ENCODE results near the gene PHF14. TPM values are rescaled to one million over a fixed set of nuclear protein-coding genes. Genes with fewer than 3 reads are reported as not detected.
A peak's percentile ranks its signal among the peaks of the same experiment; 100 is the strongest.

PHF14 gene
- total RNA-seq, 1 donor from 2014 or later = 50.4 TPM

- no peaks in the 10 kb centered on the region for H3K9me3 Mint-ChIP-seq (ENCODE audit: unreplicated experiment)
- H3K36me3 Mint-ChIP-seq (ENCODE audit: low read depth, unreplicated experiment) = peaks cover 9% of the 10 kb centered on the region
- no peak for DNase-seq (ENCODE audit: low spot score)
- H3K4me3 Mint-ChIP-seq (ENCODE audit: unreplicated experiment) = no peak overlapping the region
- no peak for TF ChIP-seq CTCF (IDR thresholded peaks at IDR 0.05; ENCODE audit: unreplicated experiment)
- no peaks in the 10 kb centered on the region for H3K4me1 Mint-ChIP-seq (ENCODE audit: unreplicated experiment)
- H3K27ac Mint-ChIP-seq (ENCODE audit: unreplicated experiment) = no peak overlapping the region
- H3K27me3 Mint-ChIP-seq (ENCODE audit: unreplicated experiment) = peaks cover 1% of the 10 kb centered on the region
Measured at GRCh38 chr7:11026452-11027359, 53.0 kb downstream of the PHF14 start.

DNA sequence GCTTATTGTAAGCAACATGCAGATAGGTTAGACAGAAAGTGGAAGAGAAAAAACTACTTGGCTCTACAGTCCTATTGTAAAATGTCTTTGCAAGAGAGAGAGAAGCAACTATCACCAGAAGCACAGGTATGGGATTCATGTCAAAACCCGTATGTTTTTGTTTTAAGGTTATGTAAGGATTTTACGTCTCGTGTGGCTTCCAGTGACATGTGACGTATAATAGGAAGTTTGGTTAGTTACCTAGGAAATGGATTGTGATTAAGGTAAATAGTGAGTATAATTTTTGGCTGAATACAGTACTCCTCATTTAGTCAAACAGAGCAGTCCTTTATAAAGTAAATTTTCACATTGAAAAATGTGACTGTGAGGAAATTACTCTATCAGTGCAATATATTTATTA is 62.0 kb downstream of the PHF14 start:
- no peaks in the 10 kb centered on the region for H3K9me3 Mint-ChIP-seq (ENCODE audit: unreplicated experiment)
- no peak for TF ChIP-seq CTCF (IDR thresholded peaks at IDR 0.05; ENCODE audit: unreplicated experiment)
- no peaks in the 10 kb centered on the region for H3K36me3 Mint-ChIP-seq (ENCODE audit: low read depth, unreplicated experiment)
- H3K27ac Mint-ChIP-seq (ENCODE audit: unreplicated experiment) = peak overlapping the region; percentile 53
- H3K4me3 Mint-ChIP-seq (ENCODE audit: unreplicated experiment) = no peak overlapping the region
- no peaks in the 10 kb centered on the region for H3K4me1 Mint-ChIP-seq (ENCODE audit: unreplicated experiment)
- no peak for DNase-seq (ENCODE audit: low spot score)
- no peaks in the 10 kb centered on the region for H3K27me3 Mint-ChIP-seq (ENCODE audit: unreplicated experiment)

DNA sequence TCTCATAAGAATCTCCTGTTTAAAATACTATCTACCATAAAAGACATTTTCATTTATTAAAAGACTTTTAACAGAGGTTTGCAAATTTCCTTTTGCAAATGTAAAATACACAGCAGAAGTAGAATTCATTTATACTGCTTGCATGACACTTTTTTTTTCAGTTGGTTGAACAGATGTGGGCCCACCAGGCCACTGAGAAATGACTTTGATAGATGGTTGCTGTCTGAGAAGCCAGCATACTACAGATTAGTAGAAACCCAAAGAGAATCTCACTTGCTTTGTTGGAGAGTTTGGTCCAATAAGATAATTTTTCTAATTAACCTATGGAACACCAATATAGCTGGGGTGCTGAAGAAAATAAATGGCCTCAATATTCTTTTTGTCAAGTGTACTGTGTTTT is 66.3 kb downstream of the PHF14 start:
- Mint-ChIP-seq H3K4me3 (ENCODE audit: unreplicated experiment) (no peak overlapping the region), H3K9me3 (ENCODE audit: unreplicated experiment) (no peaks in the 10 kb centered on the region), H3K36me3 (ENCODE audit: low read depth, unreplicated experiment) (no peaks in the 10 kb centered on the region), H3K27ac (ENCODE audit: unreplicated experiment) (no peak overlapping the region), H3K4me1 (ENCODE audit: unreplicated experiment) (peaks cover 5% of the 10 kb centered on the region), H3K27me3 (ENCODE audit: unreplicated experiment) (no peaks in the 10 kb centered on the region)
- TF ChIP-seq CTCF (IDR thresholded peaks at IDR 0.05; ENCODE audit: unreplicated experiment) = no peak
- DNase-seq (ENCODE audit: low spot score) = no peak

GRCh38 chr7:11054033-11054432 is 80.4 kb downstream of the PHF14 start:
- H3K36me3 Mint-ChIP-seq (ENCODE audit: low read depth, unreplicated experiment) = no peaks in the 10 kb centered on the region
- no peak for DNase-seq (ENCODE audit: low spot score)
- no peaks in the 10 kb centered on the region for H3K4me1 Mint-ChIP-seq (ENCODE audit: unreplicated experiment)
- TF ChIP-seq CTCF (IDR thresholded peaks at IDR 0.05; ENCODE audit: unreplicated experiment) = no peak
- H3K27me3 Mint-ChIP-seq (ENCODE audit: unreplicated experiment) = no peaks in the 10 kb centered on the region
- no peaks in the 10 kb centered on the region for H3K9me3 Mint-ChIP-seq (ENCODE audit: unreplicated experiment)
- no peak overlapping the region for H3K27ac Mint-ChIP-seq (ENCODE audit: unreplicated experiment)
- no peak overlapping the region for H3K4me3 Mint-ChIP-seq (ENCODE audit: unreplicated experiment)

DNA sequence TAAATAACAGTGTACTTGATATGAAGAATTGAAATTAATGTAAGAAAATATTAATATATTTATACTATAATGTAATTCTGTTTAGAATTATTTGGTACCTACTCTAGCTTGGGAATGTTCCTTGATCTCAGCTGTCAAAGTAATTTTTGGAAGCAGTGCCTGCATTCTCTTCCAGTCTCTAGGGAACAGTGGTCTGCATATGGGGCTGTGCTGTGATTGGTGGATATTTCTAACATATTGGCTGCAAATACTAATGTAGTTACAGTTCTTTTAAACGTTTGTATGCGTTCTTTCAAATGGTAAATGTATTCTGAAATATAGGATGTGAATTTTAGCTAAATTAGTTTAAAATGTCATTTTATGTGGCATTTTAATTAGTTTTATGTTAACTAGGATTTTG is 87.2 kb downstream of the PHF14 start:
- H3K4me3 Mint-ChIP-seq (ENCODE audit: unreplicated experiment) = no peak overlapping the region
- H3K27ac Mint-ChIP-seq (ENCODE audit: unreplicated experiment) = no peak overlapping the region
- H3K4me1 Mint-ChIP-seq (ENCODE audit: unreplicated experiment) = peaks cover 2% of the 10 kb centered on the region
- no peaks in the 10 kb centered on the region for H3K9me3 Mint-ChIP-seq (ENCODE audit: unreplicated experiment)
- no peak for DNase-seq (ENCODE audit: low spot score)
- no peaks in the 10 kb centered on the region for H3K36me3 Mint-ChIP-seq (ENCODE audit: low read depth, unreplicated experiment)
- H3K27me3 Mint-ChIP-seq (ENCODE audit: unreplicated experiment) = peaks cover 1% of the 10 kb centered on the region
- TF ChIP-seq CTCF (IDR thresholded peaks at IDR 0.05; ENCODE audit: unreplicated experiment) = no peak

Measured in endothelial cell (in vitro differentiated cells).